H1 (cell line): ENCODE measurements around the gene MOSMO. TPM values are rescaled to one million over a fixed set of nuclear protein-coding genes. Genes with fewer than 3 reads are reported as not detected.

ENCODE experiments used
- CTCF ChIA-PET: fragments of 300-600 bp; sonication (Branson Sonifier 250); formaldehyde crosslinking; loops from one replicate; lab custom pipeline; 2021; ENCODE audit not compliant: partially characterized antibody; lab: Charles Lee
- POLR2A ChIA-PET: fragments of 300-600 bp; sonication (Branson Sonifier 250); formaldehyde crosslinking; loops from one replicate; lab custom pipeline; 2021; ENCODE audit warnings: inconsistent platforms; ENCODE audit not compliant: partially characterized antibody; lab: Charles Lee
- DNase-seq, 2 experiments: peaks; one replicate each; pipeline versions ENCODE4 v3.0.0 to v3.0.0-alpha.2; 2010 to 2022; ENCODE audit warnings: low spot score in 2 of 2, low read depth in 1 of 2, mixed read lengths in 1 of 2
- FAIRE-seq: peaks from 2 replicates; lab custom pipeline; 2011; peaks lifted over from hg19 to GRCh38; lab: Jason Lieb, UNC
- H2AFZ ChIP-seq: 2 replicates; pipeline ENCODE4 v1.8.1; 2012; ENCODE audit warnings: low read length, inconsistent platforms
- H2AK5ac ChIP-seq: 2 replicates; pipeline ENCODE4 v1.6.1; 2013; ENCODE audit warnings: low read depth, low read length
- H2BK120ac ChIP-seq: replicated peaks from 2 replicates; pipeline ENCODE3; 2013; ENCODE audit warnings: low read depth, low read length, inconsistent platforms
- H2BK12ac ChIP-seq: 2 replicates; pipeline ENCODE4 v1.6.1; 2013; ENCODE audit warnings: low read depth, low read length
- H2BK15ac ChIP-seq: 2 replicates; pipeline ENCODE4 v1.6.1; 2013; ENCODE audit warnings: low read length
- H2BK20ac ChIP-seq: 2 replicates; pipeline ENCODE4 v1.6.1; 2013; ENCODE audit warnings: low read length
- H2BK5ac ChIP-seq: 2 replicates; pipeline ENCODE4 v1.6.1; 2013; ENCODE audit warnings: low read depth, low read length
- H3K14ac ChIP-seq: 2 replicates; pipeline ENCODE4 v1.6.1; 2013; ENCODE audit warnings: inconsistent platforms; ENCODE audit not compliant: insufficient read length
- H3K18ac ChIP-seq: 2 replicates; pipeline ENCODE4 v1.6.1; 2013; ENCODE audit warnings: low read length; ENCODE audit errors: extremely low read depth
- H3K23ac ChIP-seq: 2 replicates; pipeline ENCODE4 v1.6.1; 2013; ENCODE audit warnings: inconsistent platforms; ENCODE audit not compliant: insufficient read length
- H3K23me2 ChIP-seq: 2 replicates; pipeline ENCODE4 v1.6.1; 2013; ENCODE audit warnings: low read depth, low read length
- H3K27ac ChIP-seq: 2 replicates; pipeline ENCODE4 v1.6.1; 2011; ENCODE audit warnings: low read depth, low read length, inconsistent platforms
- H3K27me3 ChIP-seq, 4 experiments: replicated peaks in 1 of 4; 1 replicate in 1 of 4; 2 replicates in 3 of 4; pipeline versions ENCODE4 v1.6.1 to v1.8.1; 2011 to 2013; ENCODE audit warnings: low read length in 3 of 4, mild to moderate bottlenecking in 3 of 4, inconsistent platforms in 2 of 4, mixed read lengths in 2 of 4, moderate library complexity in 1 of 4; ENCODE audit not compliant: control insufficient read depth in 3 of 4, insufficient read depth in 3 of 4; ENCODE audit errors: extremely low read depth in 1 of 4
- H3K36me3 ChIP-seq, 4 experiments: 2 replicates each; pipeline versions ENCODE4 v1.6.1 to v1.8.1; 2011 to 2013; ENCODE audit warnings: mild to moderate bottlenecking in 4 of 4, low read length in 3 of 4, moderate library complexity in 2 of 4, control low read depth in 1 of 4, inconsistent platforms in 1 of 4; ENCODE audit not compliant: insufficient read depth in 4 of 4, control insufficient read depth in 2 of 4
- H3K4ac ChIP-seq: replicated peaks from 2 replicates; pipeline ENCODE3; 2013; ENCODE audit warnings: low read length, low read depth, mixed read lengths, inconsistent platforms; ENCODE audit not compliant: insufficient read length
- H3K4me1 ChIP-seq, 4 experiments: replicated peaks in 1 of 4; 1 replicate in 1 of 4; 2 replicates in 3 of 4; pipeline versions ENCODE4 v1.6.1 to v1.8.1; 2011 to 2013; ENCODE audit warnings: low read length in 3 of 4, inconsistent platforms in 2 of 4, mixed read lengths in 1 of 4; ENCODE audit not compliant: insufficient read depth in 4 of 4, control insufficient read depth in 3 of 4
- H3K4me2 ChIP-seq, 2 experiments: 2 replicates each; pipeline versions ENCODE4 v1.6.1 to v1.8.1; 2011 to 2013; ENCODE audit warnings: low read depth in 2 of 2, low read length in 2 of 2, control low read depth in 1 of 2, inconsistent platforms in 1 of 2, mild to moderate bottlenecking in 1 of 2; ENCODE audit not compliant: insufficient read depth in 1 of 2
- H3K4me3 ChIP-seq, 4 experiments: fragments of 200-600, 300-600 bp in 1 of 4; sonication (generic), shearing (Covaris generic), sonication (Bioruptor Twin) in 1 of 4; 2 replicates each; pipeline versions ENCODE4 v1.5.1 to v1.8.1; 2011 to 2016; ENCODE audit warnings: low read length in 4 of 4, low read depth in 3 of 4, control low read depth in 2 of 4, inconsistent platforms in 2 of 4, mild to moderate bottlenecking in 2 of 4, mixed read lengths in 1 of 4, moderate library complexity in 1 of 4; ENCODE audit not compliant: insufficient read depth in 2 of 4; ENCODE audit errors: extremely low read depth in 1 of 4
- H3K56ac ChIP-seq: replicated peaks from 2 replicates; pipeline ENCODE3; 2013; ENCODE audit warnings: low read depth, mild to moderate bottlenecking, mixed read lengths, low read length, inconsistent platforms; ENCODE audit not compliant: insufficient read length
- H3K79me1 ChIP-seq: 2 replicates; pipeline ENCODE4 v1.6.1; 2013; ENCODE audit warnings: low read depth, low read length, control low read depth
- H3K79me2 ChIP-seq, 2 experiments: 2 replicates each; pipeline versions ENCODE4 v1.6.1 to v1.8.1; 2012 to 2013; ENCODE audit warnings: low read length in 2 of 2, mild to moderate bottlenecking in 2 of 2, inconsistent platforms in 1 of 2; ENCODE audit not compliant: insufficient read depth in 2 of 2, control insufficient read depth in 1 of 2
- H3K9ac ChIP-seq, 4 experiments: replicated peaks in 1 of 4; 1 replicate in 1 of 4; 2 replicates in 3 of 4; pipeline versions ENCODE4 v1.6.1 to v1.8.1; 2011 to 2013; ENCODE audit warnings: low read depth in 3 of 4, low read length in 3 of 4, control low read depth in 2 of 4, mild to moderate bottlenecking in 2 of 4, moderate library complexity in 2 of 4, inconsistent platforms in 1 of 4; ENCODE audit errors: extremely low read depth in 1 of 4
- H3K9me3 ChIP-seq, 2 experiments: 2 replicates each; pipeline versions ENCODE4 v1.6.1 to v1.8.1; 2012 to 2013; ENCODE audit warnings: mild to moderate bottlenecking in 2 of 2, moderate library complexity in 2 of 2, control low read depth in 1 of 2, inconsistent platforms in 1 of 2, low read depth in 1 of 2, low read length in 1 of 2, mixed read lengths in 1 of 2; ENCODE audit not compliant: insufficient read depth in 2 of 2
- H4K20me1 ChIP-seq, 2 experiments: replicated peaks in 1 of 2; 2 replicates each; pipeline versions ENCODE3 to v1.8.1; 2011 to 2013; ENCODE audit warnings: inconsistent platforms in 2 of 2, low read length in 2 of 2, mild to moderate bottlenecking in 1 of 2; ENCODE audit not compliant: insufficient read depth in 2 of 2, control insufficient read depth in 1 of 2
- H4K5ac ChIP-seq: 2 replicates; pipeline ENCODE4 v1.6.1; 2013; ENCODE audit warnings: low read length, low read depth, mixed read lengths, inconsistent platforms; ENCODE audit not compliant: insufficient read length
- H4K8ac ChIP-seq: 2 replicates; pipeline ENCODE4 v1.8.0; 2013; ENCODE audit warnings: mild to moderate bottlenecking, moderate library complexity, low read length, inconsistent platforms; ENCODE audit not compliant: insufficient read depth; ENCODE audit errors: extremely low read depth
- H4K91ac ChIP-seq: replicated peaks from 2 replicates; pipeline ENCODE3; 2013; ENCODE audit warnings: low read length, mixed read lengths, inconsistent platforms; ENCODE audit not compliant: insufficient read length
- CREB1 ChIP-seq: IDR thresholded peaks from 2 replicates; pipeline ENCODE4 v1.6.1; 2012; ENCODE audit warnings: inconsistent platforms
- MAX ChIP-seq: IDR thresholded peaks from 2 replicates; pipeline ENCODE4 v1.6.1; 2012; ENCODE audit warnings: inconsistent platforms
- RBBP5 ChIP-seq: IDR thresholded peaks from 2 replicates; pipeline ENCODE4 v1.7.1; 2012; ENCODE audit warnings: low read depth, mild to moderate bottlenecking, inconsistent platforms, low read length, moderate library complexity, borderline replicate concordance
- TAF7 ChIP-seq: optimal IDR thresholded peaks from 2 replicates; pipeline ENCODE3; 2011; ENCODE audit warnings: low read depth, mild to moderate bottlenecking, inconsistent platforms, low read length, moderate library complexity, borderline replicate concordance
- TBP ChIP-seq: IDR thresholded peaks from 2 replicates; pipeline ENCODE4 v1.6.1; 2011; ENCODE audit warnings: low read depth, low read length, improper control_type of control experiment
- WGBS, 2 experiments: shearing (Covaris generic) in 1 of 2; methylation state at CpG; one replicate each; pipeline versions ENCODE4 v1.1.6 to v1.1.7; 2013 to 2015; ENCODE audit warnings: low lambda C conversion rate in 2 of 2, mixed read lengths in 2 of 2, inconsistent platforms in 1 of 2, low coverage in 1 of 2, missing lambda C conversion rate in 1 of 2; ENCODE audit not compliant: insufficient replicate concordance in 2 of 2, insufficient coverage in 1 of 2, insufficient read length in 1 of 2; ENCODE audit errors: extremely low coverage in 1 of 2, missing lambda C conversion rate in 1 of 2; 5-methylcytosine and 5-hydroxymethylcytosine counted together
- polyA plus RNA-seq, 7 experiments: library from polyadenylated mRNA; depleted of rRNA in 3 of 7; stranded (reverse) in 5 of 7; unstranded in 2 of 7; fragments of >200 nt in 5 of 7; fragments of 200-250 nt in 2 of 7; gene quantifications; 1 replicate in 5 of 7; 2 replicates in 1 of 7; 4 replicates in 1 of 7; pipeline versions ENCODE4 v1.2.1 to v1.2.3, GENCODE V29; 2011 to 2013; ENCODE audit warnings: missing spikeins in 2 of 7, mixed read lengths in 2 of 7
- total RNA-seq: library from RNA; stranded (reverse); fragmentation: NEBNext Ultra II Directional; extraction: Animal tissue kit (Norgen Biotek cat#: 25700); gene quantifications from 2 replicates; pipeline ENCODE4 v1.2.1, GENCODE V29; 2021

Gene MOSMO
- total and polyA plus RNA-seq, 2 of the 8 experiments (the other 6 are each of a cell fraction or from before 2014, with no cell fraction given), result 8.6 to 14.8 TPM

GRCh38 chr16:22010902-22011301, 3.0 kb downstream of the MOSMO start:
- Histone ChIP-seq H3K4me2 (no peak overlapping the region), H3K4ac (no peak overlapping the region), H2AFZ (no peak overlapping the region), H3K4me1 (peaks cover 0 to 6% (median 1%) of the 10 kb centered on the region in 4 experiments; a peak in 1 of 7 replicates), H3K14ac (no peak overlapping the region), H3K18ac (no peak overlapping the region), H2BK15ac (no peak overlapping the region), H3K56ac (no peak overlapping the region), H3K79me1 (peaks cover 2% of the 10 kb centered on the region; the same call in 1 of the 2 replicates), H4K8ac (no peak overlapping the region), H3K4me3 (no peak overlapping the region), H3K36me3 (no peaks in the 10 kb centered on the region), H4K5ac (no peak overlapping the region), H3K23ac (no peak overlapping the region), H3K27me3 (no peaks in the 10 kb centered on the region), H3K9me3 (no peaks in the 10 kb centered on the region), H2BK5ac (no peak overlapping the region), H3K23me2 (peaks cover 8% of the 10 kb centered on the region; the same call in 1 of the 2 replicates), H4K20me1 (peaks cover 3 to 4% of the 10 kb centered on the region in 2 experiments), H2BK12ac (no peak overlapping the region), H4K91ac (no peak overlapping the region), H3K79me2 (peaks cover 0 to 43% of the 10 kb centered on the region in 2 experiments; a peak in 2 of 4 replicates), H3K9ac (no peak overlapping the region), H2AK5ac (no peak overlapping the region), H2BK120ac (no peak overlapping the region), H2BK20ac (no peak overlapping the region), H3K27ac (no peak overlapping the region)
- WGBS, 2 experiments, result 89% methylated on average over 4 of the region's 5 CpGs; no CpG with 5 or more reads in 1 of the 2 experiments
- ChIA-PET CTCF (interaction anchor here (1.9 kb wide), 1 partner anchor 45 kb away, joined by 5 read pairs; no protein-coding TSS in a partner anchor), POLR2A (interaction anchor here (0.6 kb wide), 1 partner anchor 509 kb away, joined by 3 read pairs; no protein-coding TSS in a partner anchor)
- no peak for FAIRE-seq
- DNase-seq, result no peak
- TF ChIP-seq CREB1 (no peak), MAX (no peak), RBBP5 (no peak), TBP (no peak), TAF7 (no peak)
